ENCODE data around the gene CBL.
"Not testable (repeated sequence)": the region's sequence is repeated elsewhere in the genome, so short reads cannot be mapped to it uniquely, and the experiment has no call there.

Gene CBL

DNA sequence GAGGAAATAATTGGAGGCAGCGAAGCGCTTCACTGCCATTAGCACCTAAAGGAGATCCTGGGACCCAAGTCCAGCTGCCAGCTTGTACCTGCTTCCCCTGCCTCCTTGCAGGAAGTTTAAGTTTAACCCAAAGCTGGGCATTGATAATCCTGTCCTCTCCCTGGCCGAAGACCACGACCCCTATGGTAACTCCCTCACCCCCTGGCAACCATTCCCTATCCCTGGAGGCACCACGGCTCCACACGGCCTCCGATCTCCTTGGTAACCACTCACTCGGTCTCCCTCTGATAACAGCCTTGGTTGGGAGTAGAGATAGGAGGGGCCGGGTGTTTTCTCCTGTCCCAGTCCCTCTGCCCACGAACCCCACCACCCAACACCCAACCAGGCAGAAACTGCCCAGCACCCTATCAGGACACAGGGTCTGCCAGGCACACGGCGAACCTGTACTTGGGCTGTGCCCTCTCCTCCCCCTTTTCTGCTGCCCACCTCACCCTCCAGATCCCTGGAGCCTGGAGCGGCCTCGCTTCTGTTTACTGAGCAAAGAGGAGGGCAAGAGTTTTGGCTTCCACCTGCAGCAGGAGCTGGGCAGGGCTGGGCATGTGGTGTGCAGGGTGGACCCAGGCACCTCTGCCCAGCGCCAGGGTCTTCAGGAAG, 20.0 kb upstream of the CBL start:
- no peak for DNase-seq

DNA sequence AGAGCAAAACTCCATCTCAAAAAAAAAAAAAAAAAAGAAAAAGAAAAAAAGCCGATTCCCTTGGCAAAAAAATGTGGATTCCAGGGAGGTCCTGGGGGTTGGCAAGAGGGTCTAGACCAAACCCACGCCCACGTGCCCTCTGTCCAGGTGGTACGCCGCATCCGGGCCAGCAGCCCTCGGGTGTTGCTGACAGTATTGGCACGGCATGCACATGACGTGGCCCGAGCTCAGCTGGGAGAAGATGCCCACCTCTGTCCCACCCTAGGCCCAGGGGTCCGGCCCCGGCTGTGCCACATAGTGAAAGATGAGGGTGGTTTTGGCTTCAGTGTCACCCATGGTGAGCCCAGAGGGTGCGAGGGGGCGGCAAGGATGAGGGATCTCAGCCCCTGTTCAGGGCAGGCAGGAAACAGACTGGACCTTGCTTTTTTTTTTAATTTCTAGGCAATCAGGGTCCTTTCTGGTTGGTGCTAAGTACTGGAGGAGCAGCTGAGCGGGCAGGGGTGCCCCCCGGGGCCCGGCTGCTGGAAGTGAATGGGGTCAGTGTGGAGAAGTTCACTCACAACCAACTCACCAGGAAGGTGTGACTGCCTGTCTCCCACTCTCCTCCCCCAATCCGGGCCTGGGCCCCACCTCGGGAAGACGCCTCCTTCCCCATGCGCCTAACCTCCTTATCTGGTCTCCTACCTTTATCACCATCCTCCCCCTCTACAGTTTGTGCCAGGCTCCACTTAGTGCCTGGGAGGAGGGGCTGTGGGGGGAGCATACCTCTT, 18.8 kb upstream of the CBL start:
- DNase-seq = no peak

DNA sequence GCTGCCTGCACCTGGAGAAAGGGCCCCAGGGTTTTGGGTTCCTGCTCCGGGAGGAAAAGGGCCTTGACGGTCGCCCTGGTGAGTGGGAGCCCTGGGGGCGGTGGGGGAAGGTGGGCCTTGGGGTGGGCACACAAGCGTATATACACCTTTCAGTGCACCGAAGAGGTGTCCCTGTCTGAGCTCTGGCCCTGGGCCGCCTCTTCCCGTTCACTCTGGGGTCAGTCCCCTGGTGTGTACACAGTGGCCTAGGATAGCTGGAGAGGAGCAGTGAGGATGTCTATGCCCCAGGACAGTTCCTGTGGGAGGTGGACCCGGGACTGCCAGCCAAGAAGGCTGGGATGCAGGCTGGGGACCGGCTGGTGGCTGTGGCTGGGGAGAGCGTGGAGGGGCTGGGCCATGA, 18.1 kb upstream of the CBL start:
- no peak for DNase-seq

DNA sequence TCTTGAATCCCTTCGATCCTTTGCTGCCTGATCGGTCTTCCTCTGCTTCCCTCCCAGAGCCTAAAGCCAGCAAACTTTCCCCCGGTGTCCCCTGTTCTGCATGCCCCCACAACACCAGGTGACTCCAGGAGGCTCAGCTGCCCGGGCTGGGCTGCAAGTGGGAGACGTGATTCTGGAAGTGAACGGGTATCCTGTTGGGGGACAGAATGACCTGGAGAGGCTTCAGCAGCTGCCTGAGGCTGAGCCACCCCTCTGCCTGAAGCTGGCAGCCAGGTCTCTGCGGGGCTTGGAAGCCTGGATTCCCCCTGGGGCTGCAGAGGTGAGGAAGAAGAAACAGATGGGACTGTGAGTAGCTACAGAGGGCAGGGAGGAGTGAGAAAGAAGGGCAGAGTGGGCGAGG, 17.3 kb upstream of the CBL start:
- DNase-seq = no peak

DNA sequence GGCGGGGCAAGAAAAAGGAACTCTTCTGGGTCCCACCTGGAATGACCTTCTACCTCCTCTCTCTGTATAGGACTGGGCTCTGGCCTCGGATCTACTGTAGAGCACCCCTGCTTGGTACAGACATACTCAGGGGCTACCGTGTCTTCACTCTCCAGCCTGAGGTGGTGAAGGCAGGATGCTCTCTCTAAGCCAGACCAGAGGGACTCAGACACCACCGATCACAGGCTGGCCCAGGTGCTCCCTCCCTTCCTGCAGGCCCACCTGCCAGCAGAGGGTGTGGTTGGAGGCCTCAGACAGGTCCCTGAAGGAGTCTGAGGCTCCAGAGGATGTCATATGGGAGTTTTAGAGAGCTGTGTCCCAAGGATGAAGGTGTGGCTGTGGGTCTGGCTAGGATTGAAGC, 16.7 kb upstream of the CBL start:
- DNase-seq = no peak

DNA sequence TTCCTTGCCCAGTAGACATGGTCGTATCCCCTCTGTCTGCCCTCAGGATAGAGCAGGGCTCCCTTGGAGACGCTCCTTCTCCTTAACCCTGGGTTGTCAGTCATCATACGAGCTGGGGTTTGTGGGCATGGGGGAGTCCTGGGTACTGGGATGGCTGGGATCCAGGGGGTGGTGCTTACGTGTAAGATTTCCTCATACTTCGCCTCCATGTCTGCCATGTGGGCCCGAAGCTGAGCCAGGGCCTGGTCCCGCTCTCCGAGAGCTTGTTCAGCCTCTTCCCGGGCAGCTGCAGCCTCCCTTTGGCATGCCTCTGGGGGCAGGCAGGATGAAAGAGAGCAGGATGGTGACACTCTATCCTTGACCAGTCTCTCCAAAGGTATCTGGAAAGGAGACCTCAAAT, 15.6 kb upstream of the CBL start:
- no peak for DNase-seq

DNA sequence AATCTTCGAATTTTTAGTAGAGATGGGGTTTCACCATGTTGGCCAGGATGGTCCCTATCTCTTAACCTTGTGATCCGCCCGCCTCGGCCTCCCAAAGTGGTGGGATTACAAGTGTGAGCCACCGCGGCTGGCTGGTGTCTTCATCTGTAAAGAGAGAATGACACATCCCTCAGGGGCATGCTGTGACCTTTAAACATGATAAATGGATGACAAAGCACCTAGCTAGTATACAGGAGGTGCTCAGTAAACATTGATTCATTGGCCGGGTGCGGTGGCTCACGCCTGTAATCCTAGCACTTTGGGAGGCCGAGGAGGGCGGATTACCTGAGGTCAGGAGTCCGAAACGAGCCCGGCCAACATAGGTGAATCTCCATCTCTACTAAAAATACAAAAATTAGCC, 14.9 kb upstream of the CBL start:
- not testable (repeated sequence) for DNase-seq

DNA sequence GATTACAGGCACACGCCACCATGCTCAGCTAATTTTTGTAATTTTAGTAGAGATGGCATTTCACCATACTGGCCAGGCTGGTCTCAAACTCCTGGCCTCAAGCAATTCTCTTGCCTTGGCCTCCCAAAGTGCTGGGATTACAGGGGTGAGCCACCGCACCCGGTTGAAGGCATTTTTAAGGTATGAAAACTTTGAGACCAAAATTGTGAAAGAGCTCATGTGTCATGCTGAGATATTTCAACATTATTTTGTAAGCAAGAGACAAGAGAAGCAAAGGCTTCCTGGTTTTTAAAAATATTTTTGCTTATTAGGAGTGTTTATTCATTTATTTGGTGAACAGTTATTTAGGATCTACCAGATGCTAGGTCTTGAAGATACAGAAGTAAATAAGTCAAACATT, 14.0 kb upstream of the CBL start:
- no peak for DNase-seq

DNA sequence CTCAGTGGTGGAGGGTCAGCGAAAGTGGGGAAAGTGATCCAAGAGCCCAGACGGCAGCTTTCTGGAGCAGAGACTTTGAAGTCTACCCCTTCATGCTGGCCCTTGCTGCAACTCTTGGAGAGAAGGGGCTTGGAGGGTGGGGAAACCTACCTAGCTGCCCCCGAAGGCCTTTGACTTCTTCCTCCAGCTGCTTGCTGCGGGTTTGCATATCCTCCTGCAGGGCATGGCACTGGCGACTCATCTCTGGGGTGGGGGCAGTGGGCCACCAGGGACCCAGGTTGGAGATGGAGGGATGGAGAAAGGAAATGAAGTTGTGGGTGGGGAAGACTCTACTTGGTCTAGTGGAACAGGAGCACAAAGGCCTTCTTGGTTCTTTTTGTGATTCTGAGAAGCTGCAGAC, 13.1 kb upstream of the CBL start:
- no peak for DNase-seq

DNA sequence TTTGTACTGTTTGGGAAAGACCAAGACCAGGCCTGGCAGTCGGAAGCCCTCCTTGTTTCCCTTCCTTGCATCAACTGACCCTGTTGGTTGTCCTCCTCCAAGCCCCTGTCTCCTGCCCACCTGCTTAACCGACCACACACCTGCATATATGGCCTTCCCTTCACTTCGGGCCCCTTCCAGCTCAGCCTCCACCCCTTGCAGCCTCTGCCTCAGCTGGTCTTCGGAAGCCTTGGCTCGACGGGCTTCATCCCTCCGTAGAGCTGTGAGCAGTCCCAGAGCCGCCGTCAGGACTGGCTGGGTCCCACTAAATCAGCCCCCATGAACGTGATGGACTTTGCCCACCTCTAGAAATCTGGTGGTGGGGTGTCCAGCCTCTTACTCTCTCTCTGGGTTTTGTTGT, 12.5 kb upstream of the CBL start:
- no peak for DNase-seq

DNA sequence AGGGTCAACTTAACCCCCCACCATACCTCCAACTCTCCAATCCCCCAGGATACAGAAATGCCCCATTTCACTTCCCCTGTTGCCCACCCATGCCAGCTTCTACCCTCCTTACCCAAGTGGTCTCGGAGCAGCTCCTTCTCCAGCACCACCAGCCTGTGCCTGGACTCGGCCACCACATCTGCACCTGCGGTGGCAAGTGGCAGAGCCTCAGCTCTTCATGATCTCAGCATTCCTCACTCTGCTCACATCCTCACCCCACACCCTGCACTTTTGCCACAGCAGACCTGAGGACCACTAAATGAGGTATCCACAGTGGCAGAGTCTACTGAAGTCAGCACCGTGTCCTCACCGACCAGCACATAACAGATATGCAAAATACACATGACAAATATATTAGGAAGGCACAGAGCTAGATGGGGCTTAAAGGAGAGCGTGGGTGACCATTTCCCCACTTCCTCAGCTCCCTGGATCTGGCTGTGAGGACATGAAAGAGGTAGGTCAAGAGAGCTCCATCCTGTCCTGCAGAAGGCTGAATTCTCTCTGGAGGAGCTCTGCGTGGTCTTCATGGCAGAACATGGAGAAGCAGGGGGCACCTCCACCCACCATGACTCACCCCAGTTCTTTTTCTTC, 11.2 kb upstream of the CBL start:
- DNase-seq = no peak

DNA sequence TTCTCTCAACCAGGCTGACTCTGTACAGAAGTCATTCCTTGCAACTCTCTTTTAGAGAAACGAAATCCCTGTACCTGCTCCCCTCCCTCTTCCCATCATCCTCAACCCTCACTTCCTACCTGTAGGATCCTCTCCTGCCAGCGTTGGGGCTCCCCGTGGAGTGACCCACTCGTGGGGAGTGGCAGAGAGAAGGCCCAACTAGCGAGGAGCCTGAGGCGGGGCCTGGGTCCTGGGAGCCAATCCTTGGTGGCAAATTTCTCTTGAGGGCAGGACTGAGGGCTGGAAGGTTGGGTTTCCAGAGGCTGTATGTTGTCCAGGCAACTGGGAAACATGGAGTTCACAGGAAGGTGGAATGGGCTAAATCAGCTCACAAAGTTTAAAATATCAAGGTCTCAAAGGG, 10.5 kb upstream of the CBL start:
- no peak for DNase-seq

DNA sequence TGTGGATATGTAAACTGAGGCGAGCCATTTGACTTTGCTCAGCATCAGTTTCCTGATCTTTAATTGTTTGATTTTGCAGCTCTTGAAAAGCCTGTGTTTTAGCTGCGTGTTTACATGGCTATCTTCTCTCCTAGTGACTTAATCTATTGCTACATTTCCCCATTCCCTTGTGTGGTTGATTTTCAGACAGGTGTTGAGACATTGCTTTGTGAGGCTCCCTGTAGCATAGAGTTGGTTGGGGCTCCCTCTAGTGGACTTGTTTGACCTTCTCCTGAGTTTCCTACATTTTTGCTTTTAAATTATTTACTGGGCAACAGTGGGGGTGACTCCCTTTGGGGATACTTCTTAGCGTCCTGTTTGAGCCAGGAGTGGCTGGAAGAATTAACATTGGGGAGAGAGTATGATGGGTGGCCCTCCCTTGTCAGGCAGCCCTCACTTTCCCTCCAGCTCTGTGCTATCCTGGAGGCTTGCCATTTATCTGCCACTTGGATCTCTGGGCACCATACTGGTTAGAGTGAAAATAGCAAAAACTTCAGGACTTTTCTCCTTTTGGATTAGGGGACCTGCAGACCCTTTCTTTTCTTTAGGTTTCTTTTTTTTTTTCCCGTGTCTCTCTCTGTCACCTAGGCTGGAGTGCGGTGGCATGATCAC, 9.2 kb upstream of the CBL start:
- DNase-seq = peak; percentile 39

DNA sequence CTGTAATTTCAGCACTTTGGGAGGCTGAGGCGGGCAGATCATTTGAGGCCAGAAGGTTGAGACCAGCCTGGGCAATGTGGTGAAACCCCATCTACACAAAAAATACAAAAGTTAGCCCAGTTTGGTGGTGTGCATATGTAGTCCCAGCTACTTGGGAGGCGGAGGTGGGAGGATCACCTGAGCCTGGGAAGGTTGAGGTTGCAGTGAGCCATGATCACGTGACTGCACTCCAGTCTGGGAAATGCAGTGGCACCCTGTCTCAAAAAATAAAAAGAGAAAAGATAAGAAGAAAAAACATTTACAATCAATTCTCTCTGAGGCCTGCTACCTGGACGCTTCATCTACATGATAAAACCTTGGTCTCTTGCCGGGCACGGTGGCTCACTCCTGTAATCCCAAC, 7.2 kb upstream of the CBL start:
- DNase-seq = no peak

DNA sequence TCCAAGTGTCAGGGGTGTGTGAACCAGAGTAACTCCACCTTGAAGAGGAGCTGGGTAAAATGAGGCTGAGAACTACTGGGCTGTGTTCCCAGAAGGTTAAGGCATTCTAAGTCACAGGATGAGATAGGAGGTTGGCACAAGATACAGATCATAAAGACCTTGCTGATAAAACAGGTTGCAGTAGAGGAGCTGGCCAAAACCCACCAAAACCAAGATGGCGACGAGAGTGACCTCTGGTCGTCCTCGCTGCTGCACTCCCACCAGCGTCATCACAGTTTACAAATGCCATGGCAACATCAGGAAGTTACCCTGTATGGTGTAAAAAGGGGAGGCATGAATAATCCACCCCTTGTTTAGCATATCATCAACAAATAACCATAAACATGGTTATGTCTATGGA, 4.9 kb upstream of the CBL start:
- not testable (repeated sequence) for DNase-seq

DNA sequence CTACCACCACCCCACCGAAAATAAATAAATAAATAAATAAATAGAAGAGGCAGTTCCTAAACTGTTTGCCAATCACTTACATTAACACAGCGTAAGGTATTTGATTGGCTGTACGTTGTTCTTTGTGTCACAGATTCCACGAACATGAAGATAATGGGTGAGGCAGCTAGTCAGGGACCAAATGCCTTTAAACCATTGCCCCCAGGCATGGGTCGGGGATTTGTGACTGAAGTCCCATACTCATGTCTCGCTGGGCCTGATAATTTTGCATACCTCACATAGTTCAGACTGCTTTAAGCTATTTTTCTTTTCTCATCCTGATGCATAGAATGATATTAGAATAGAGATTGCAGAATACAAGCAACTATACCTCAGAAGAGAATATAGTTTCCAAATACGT, 3.6 kb upstream of the CBL start:
- DNase-seq = no peak

DNA sequence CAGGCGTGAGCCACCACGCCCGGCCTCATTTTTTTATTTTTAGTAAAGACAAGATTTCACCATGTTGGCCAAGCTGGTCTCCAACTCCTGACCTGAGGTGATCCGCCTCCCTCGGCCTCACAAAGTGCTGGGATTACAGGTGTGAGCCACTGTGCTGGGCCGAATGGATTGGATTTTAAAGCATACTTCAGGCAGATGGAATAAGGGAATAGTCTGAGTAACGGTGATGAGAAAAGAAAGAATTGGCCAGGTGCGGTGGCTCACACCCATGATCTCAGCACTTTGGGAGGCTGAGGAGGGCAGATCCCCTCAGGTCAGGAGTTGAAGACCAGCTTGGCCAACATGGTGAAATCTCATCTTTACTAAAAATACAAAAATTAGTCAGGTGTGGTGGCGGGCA, 2.1 kb upstream of the CBL start:
- DNase-seq = no peak

DNA sequence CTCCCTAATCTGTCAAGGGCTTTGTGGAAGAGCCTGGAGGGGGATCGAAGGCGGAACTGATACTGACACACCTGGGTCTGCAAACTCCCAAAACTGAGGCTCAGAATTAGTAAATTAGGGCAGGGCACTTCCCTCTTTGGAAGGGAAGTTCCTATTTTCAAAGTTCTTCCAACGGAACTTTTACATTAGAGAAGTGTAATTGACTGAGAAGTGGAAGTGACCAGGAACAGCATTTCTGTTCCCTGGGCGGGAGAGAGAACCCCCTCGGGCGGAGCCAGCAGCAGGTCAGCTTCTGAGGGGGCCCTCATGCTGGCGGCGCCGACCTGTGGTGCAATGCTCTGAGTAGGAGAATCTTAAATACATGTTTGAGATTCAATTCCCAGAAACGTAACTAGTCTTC, 1.1 kb upstream of the CBL start:
- no peak for DNase-seq

DNA sequence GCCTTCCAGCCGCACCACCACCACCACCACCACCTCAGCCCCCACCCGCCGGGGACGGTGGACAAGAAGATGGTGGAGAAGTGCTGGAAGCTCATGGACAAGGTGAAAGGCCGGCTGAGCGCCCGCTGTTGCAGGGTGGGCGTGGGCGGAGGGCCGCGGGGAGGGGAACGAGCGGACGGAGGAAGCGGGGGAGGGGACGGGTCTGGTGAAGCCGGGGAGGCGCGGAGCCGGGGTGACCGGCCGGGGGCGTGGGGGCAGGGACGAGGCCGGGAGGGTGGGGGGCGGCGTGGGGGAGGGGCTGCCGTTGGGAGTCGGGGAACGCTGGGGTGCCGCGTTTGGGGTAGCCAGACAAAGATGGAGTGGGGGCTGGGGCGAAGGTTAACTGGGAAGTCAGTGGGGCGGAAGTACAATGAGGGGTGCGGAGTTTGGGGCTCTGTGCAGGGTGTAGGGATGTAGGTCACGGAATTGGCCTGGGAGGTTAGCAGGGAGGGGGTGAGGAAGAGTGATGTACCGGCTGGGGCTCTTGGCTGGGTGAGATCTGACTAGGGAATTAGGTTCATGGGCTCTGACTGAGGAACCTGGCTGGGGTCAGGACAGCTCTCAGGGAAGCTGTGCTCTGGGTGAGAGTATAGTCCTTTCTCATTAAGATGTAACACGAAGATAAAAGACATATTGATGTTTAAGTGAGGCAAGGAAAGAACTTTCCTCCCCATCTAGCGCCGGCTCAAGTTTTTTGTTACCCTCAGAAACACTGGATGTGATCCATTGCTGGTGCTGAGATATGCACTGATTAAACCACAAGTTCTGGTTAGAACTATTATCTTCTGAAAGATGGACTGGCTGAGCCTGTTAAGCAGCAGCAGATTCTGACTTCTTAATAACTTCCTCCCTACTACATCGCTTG, 624 bp downstream of the CBL start:
- peak; percentile 57 for DNase-seq

DNA sequence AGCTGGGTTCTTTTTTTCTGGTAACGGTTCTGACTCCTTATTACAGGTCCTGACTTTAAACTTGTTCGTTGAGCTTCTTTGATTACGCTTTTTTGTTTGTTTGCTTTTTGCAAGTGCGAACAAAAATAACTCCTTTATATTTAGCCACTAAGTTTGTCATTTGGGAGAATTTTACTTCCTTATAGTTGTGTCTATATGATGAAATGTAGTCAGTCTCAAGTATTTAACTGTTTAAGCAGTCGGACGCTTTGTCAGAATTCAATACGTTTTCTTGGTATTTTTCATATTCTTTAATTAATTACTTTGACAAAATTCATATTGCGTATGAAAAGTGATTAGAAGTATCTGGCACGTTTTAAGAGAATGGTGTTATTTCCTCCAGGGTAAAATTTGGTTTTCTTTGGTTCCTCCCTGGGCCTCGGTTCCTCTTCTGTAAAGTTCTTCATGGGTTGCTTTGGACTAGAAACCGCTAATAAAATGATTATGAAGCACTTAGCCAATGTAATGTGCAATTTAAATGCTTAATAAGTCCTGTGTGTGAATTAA, 1.3 kb downstream of the CBL start:
- no peak for DNase-seq

DNA sequence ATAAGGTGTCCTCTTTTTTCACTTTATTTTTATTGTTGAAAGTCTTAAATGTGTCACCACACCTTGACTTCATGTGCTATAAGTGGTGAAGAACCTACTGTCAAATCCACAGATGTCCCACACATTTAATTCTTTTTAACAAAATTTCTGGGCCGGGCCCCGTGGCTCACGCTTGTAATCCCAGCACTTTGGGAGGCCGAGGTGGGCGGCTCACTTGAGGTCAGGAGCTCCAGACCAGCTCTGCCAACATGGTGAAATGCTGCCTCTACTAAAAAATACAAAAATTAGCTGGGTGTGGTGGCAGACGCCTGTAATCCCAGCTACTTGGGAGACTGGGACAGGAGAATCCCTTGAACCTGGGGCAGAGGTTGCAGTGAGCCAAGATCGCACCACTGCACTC, 3.0 kb downstream of the CBL start:
- DNase-seq = no peak

DNA sequence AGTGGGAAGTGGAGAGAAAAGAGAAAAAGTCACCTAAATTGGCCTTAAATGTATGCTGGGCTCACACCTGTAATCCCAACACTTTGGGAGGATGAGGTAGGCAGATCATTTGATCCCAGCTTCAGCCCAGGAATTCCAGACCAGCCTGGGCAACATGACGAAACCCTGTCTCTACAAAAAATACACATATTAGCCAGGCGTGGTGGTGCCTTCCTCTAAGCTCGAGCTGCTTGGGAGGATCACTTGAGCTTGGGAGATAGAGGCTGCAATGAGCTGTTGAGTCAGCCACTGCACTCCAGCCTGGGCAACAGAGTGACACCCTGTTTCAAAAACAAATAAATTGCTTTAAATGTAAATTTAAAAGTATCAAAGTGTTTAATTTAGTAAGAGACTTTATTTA, 3.9 kb downstream of the CBL start:
- DNase-seq = no peak
